Upper lobe of left lung (tissue), 4 donors: ENCODE results near the gene EYA2.

Experiments used
- POLR2A ChIP-seq, 4 donors: fragments of 450-650 bp; IDR thresholded peaks; one replicate each; pipeline ENCODE4 v1.5.1; 2016 to 2017; ENCODE audit warnings: antibody characterized with exemption in 4 of 4, mild to moderate bottlenecking in 2 of 4
- TF ChIP-seq, protein P1 (sequence below), 6 experiments: fragments of 450-650 bp in 4 of 6; fragments of 200-600 bp in 2 of 6; sonication (generic) in 2 of 6; IDR thresholded peaks; one replicate each; pipeline ENCODE4 v1.5.1; 2016 to 2019; ENCODE audit warnings: antibody characterized with exemption in 6 of 6

GRCh38 chr20:47178277-47178676, 283.6 kb downstream of the EYA2 start:
- TF ChIP-seq, protein P1, sequence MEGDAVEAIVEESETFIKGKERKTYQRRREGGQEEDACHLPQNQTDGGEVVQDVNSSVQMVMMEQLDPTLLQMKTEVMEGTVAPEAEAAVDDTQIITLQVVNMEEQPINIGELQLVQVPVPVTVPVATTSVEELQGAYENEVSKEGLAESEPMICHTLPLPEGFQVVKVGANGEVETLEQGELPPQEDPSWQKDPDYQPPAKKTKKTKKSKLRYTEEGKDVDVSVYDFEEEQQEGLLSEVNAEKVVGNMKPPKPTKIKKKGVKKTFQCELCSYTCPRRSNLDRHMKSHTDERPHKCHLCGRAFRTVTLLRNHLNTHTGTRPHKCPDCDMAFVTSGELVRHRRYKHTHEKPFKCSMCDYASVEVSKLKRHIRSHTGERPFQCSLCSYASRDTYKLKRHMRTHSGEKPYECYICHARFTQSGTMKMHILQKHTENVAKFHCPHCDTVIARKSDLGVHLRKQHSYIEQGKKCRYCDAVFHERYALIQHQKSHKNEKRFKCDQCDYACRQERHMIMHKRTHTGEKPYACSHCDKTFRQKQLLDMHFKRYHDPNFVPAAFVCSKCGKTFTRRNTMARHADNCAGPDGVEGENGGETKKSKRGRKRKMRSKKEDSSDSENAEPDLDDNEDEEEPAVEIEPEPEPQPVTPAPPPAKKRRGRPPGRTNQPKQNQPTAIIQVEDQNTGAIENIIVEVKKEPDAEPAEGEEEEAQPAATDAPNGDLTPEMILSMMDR (IDR thresholded peaks at IDR 0.05): no peak
- no peak for TF ChIP-seq POLR2A (IDR thresholded peaks at IDR 0.05)
